B cell (primary cell): Measurements from ENCODE around the gene THOC7. TPM values are rescaled to one million over a fixed set of nuclear protein-coding genes. Genes with fewer than 3 reads are reported as not detected.

Experiments
- ATAC-seq: fragments of 200-7000 bp; cut with Tn5 transposase; one replicate; pipeline ENCODE4 v1.10.0; 2021; ENCODE audit warnings: low read depth, mild to moderate bottlenecking, moderate number of reproducible peaks, moderate library complexity
- CTCF ChIA-PET: fragments of 350-600 bp; sonication (Branson Sonifier 250); formaldehyde crosslinking; loops from one replicate; lab custom pipeline; 2021; ENCODE audit warnings: antibody characterized with exemption, inconsistent platforms; lab: Charles Lee
- POLR2A ChIA-PET: fragments of 350-600 bp; sonication (Branson Sonifier 250); formaldehyde crosslinking; loops from one replicate; lab custom pipeline; 2021; ENCODE audit warnings: antibody characterized with exemption; lab: Charles Lee
- DNase-seq: peaks from one replicate; pipeline ENCODE4 v3.0.0; 2013
- H2AFZ ChIP-seq: 2 replicates; pipeline ENCODE4 v1.6.1; 2012; ENCODE audit warnings: mild to moderate bottlenecking, low read depth, low read length; ENCODE audit not compliant: insufficient read depth, poor library complexity, severe bottlenecking
- H3K27ac ChIP-seq, 2 donors: 1 replicate in 1 of 2; 2 replicates in 1 of 2; pipeline ENCODE4 v1.5.1; 2012 to 2013; ENCODE audit warnings: low read length in 2 of 2, mild to moderate bottlenecking in 2 of 2, moderate library complexity in 1 of 2
- H3K27me3 ChIP-seq, 4 experiments: fragments of 200-600 bp in 1 of 4; sonication (generic) in 1 of 4; replicated peaks in 1 of 4; 1 replicate in 2 of 4; 2 replicates in 2 of 4; pipeline versions ENCODE4 v1.6.1 to v1.7.0; 2013 to 2016; ENCODE audit warnings: low read length in 3 of 4, mild to moderate bottlenecking in 2 of 4, mixed read lengths in 1 of 4, moderate library complexity in 1 of 4; ENCODE audit not compliant: insufficient read depth in 4 of 4, control insufficient read depth in 3 of 4; ENCODE audit errors: control extremely low read depth in 1 of 4
- H3K36me3 ChIP-seq, 2 experiments: replicated peaks in 1 of 2; 1 replicate in 1 of 2; 2 replicates in 1 of 2; pipeline versions ENCODE4 v1.6.1 to v1.7.1; 2013; ENCODE audit warnings: low read length in 1 of 2; ENCODE audit not compliant: insufficient read depth in 2 of 2, control insufficient read depth in 1 of 2; ENCODE audit errors: control extremely low read depth in 1 of 2, extremely low read depth in 1 of 2
- H3K4me1 ChIP-seq, 2 donors: fragments of 200-600 bp in 1 of 2; sonication (generic) in 1 of 2; 1 replicate in 1 of 2; 2 replicates in 1 of 2; pipeline versions ENCODE4 v1.5.1 to v1.6.1; 2013 to 2017; ENCODE audit warnings: low read length in 2 of 2; ENCODE audit not compliant: control insufficient read depth in 2 of 2, insufficient read depth in 2 of 2
- H3K4me2 ChIP-seq: replicated peaks from 2 replicates; pipeline ENCODE3; 2012; ENCODE audit warnings: mild to moderate bottlenecking, low read depth, low read length; ENCODE audit not compliant: poor library complexity, severe bottlenecking
- H3K4me3 ChIP-seq, 5 experiments: fragments of 200-600 bp in 1 of 5; sonication (generic) in 1 of 5; 1 replicate in 3 of 5; 2 replicates in 2 of 5; pipeline versions ENCODE4 v1.5.1 to v1.7.0; 2011 to 2016; ENCODE audit warnings: low read length in 4 of 5, mild to moderate bottlenecking in 4 of 5, low read depth in 2 of 5, control low read depth in 1 of 5, moderate library complexity in 1 of 5; ENCODE audit not compliant: insufficient read depth in 1 of 5; ENCODE audit errors: control extremely low read depth in 1 of 5, extremely low read depth in 1 of 5
- H3K79me2 ChIP-seq: fragments of 200-600 bp; sonication (generic); one replicate; pipeline ENCODE4 v1.6.0; 2016; ENCODE audit warnings: low read length; ENCODE audit not compliant: control insufficient read depth, insufficient read depth
- H3K9ac ChIP-seq: fragments of 200-600 bp; sonication (generic); 2 replicates; pipeline ENCODE4 v1.6.1; 2017; ENCODE audit warnings: mild to moderate bottlenecking, low read length, moderate library complexity
- H3K9me3 ChIP-seq, 3 donors: one replicate each; pipeline versions ENCODE4 v1.6.1 to v1.7.1; 2013; ENCODE audit warnings: low read length in 2 of 3; ENCODE audit not compliant: control insufficient read depth in 2 of 3, insufficient read depth in 1 of 3; ENCODE audit errors: control extremely low read depth in 1 of 3
- H4K20me1 ChIP-seq: 2 replicates; pipeline ENCODE4 v1.6.0; 2012; ENCODE audit warnings: mild to moderate bottlenecking, low read length; ENCODE audit not compliant: insufficient read depth, control insufficient read depth, poor library complexity, severe bottlenecking
- H3K27ac Mint-ChIP-seq: one replicate; pipeline ENCODE4 v1.8.0; 2021; ENCODE audit warnings: mixed read lengths
- H3K27me3 Mint-ChIP-seq: one replicate; pipeline ENCODE4 v1.8.0; 2021; ENCODE audit warnings: mixed read lengths
- H3K4me1 Mint-ChIP-seq: one replicate; pipeline ENCODE4 v1.8.0; 2021; ENCODE audit warnings: mixed read lengths
- H3K4me3 Mint-ChIP-seq: one replicate; pipeline ENCODE4 v1.8.0; 2021; ENCODE audit warnings: mixed read lengths
- H3K9me3 Mint-ChIP-seq: one replicate; pipeline ENCODE4 v1.8.0; 2022; ENCODE audit warnings: mixed read lengths; ENCODE audit not compliant: insufficient read depth
- CTCF ChIP-seq: fragments of 200-600 bp; IDR thresholded peaks from one replicate; pipeline ENCODE4 v1.8.0; 2022; ENCODE audit warnings: antibody characterized with exemption, mild to moderate bottlenecking
- EZH2 ChIP-seq: IDR thresholded peaks from 2 replicates; pipeline ENCODE4 v1.6.1; 2012; ENCODE audit warnings: borderline replicate concordance, low read depth, mild to moderate bottlenecking, moderate library complexity, low read length; ENCODE audit not compliant: insufficient read depth, poor library complexity, severe bottlenecking
- WGBS: methylation state at CpG from one replicate; pipeline ENCODE4 v1.1.5; 2013; ENCODE audit warnings: missing lambda C conversion rate; ENCODE audit not compliant: insufficient coverage; 5-methylcytosine and 5-hydroxymethylcytosine counted together
- intact Hi-C: fragments of 100-400 bp; cut with micrococcal nuclease; formaldehyde crosslinking; loops from one replicate; pipeline ENCODE4 v1.10.0; 2022
- polyA plus RNA-seq: library from polyadenylated mRNA; depleted of rRNA; stranded (reverse); fragments of >200 nt; gene quantifications from 2 replicates; pipeline ENCODE4 v1.2.3, GENCODE V29; 2012
- total RNA-seq, 2 donors: library from RNA; stranded (reverse); fragments of 120-200 nt in 1 of 2; gene quantifications; 1 replicate in 1 of 2; 2 replicates in 1 of 2; pipeline versions ENCODE4 v1.2.3 to v1.2.4, GENCODE V29; 2013 to 2022

Gene THOC7
- total and polyA plus RNA-seq, 2 donors (not counting 1 experiment from before 2014, with no cell fraction given) = 17.5 to 30.5 TPM

DNA sequence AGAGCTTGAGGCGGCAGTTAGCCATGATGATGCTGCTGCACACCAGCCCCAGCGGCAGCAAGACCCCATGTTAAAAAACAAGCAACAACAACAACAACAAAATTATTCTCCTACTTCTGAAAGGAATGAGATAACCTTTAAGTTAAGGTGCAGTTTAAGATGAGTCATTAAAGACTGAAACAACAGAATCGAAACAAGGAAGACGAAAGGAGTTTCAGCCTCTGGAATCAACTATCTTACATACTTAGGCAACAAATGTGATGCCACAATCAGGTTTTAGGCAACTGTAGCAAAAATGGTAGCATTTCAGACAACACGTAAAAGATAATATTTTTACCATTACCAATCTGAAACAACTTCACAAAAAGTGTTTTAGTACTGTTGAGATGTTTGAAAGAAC lies 36.4 kb upstream of the THOC7 start:
- H2AFZ ChIP-seq = no peak overlapping the region

More for the DNA sequence above, 36.4 kb upstream of the THOC7 start:
- Histone ChIP-seq H3K9ac (no peak overlapping the region), H3K79me2 (peaks cover 43% of the 10 kb centered on the region), H3K4me1 (peaks cover 9 to 11% of the 10 kb centered on the region in 2 donors), H4K20me1 (peaks cover 14% of the 10 kb centered on the region), H3K4me2 (no peak overlapping the region), H3K9me3 (peaks cover 0 to 2% (median 0%) of the 10 kb centered on the region in 3 donors), H3K36me3 (peaks cover 0 to 30% of the 10 kb centered on the region in 2 experiments), H3K27me3 (no peaks in the 10 kb centered on the region), H3K27ac (no peak overlapping the region), H3K4me3 (no peak overlapping the region)
- no CpG with 5 or more reads among the region's 5 CpGs for WGBS
- TF ChIP-seq EZH2 (no peak), CTCF (no peak)
- Mint-ChIP-seq H3K4me3 (no peak overlapping the region), H3K27ac (no peak overlapping the region), H3K4me1 (peaks cover 28% of the 10 kb centered on the region), H3K27me3 (no peaks in the 10 kb centered on the region), H3K9me3 (no peaks in the 10 kb centered on the region)
- POLR2A ChIA-PET = no interaction called here
- ATAC-seq (no peak), DNase-seq (no peak)
- intact Hi-C loops = no loop called here
- CTCF ChIA-PET = no interaction called here
